Adrenal gland (tissue), 5 donors: Measurements from ENCODE around the gene RBPJL.

Experiments
- CTCF ChIP-seq, 6 experiments: fragments of 450-650 bp in 4 of 6; fragments of 200-600 bp in 2 of 6; sonication (generic) in 1 of 6; IDR thresholded peaks; 1 replicate in 5 of 6; 2 replicates in 1 of 6; pipeline versions ENCODE4 v1.5.1 to v1.8.0; 2016 to 2021; ENCODE audit warnings: antibody characterized with exemption in 6 of 6, mild to moderate bottlenecking in 2 of 6, moderate library complexity in 1 of 6
- POLR2A ChIP-seq, 2 donors: fragments of 450-650 bp; IDR thresholded peaks; one replicate each; pipeline ENCODE4 v1.6.1; 2017; ENCODE audit warnings: antibody characterized with exemption in 2 of 2, mild to moderate bottlenecking in 2 of 2, moderate library complexity in 1 of 2
- donor health status: DM: no; HTN: no; CAD: no.

GRCh38 chr20:45339799-45340198 lies 33.2 kb downstream of the RBPJL start:
- TF ChIP-seq CTCF (IDR thresholded peaks at IDR 0.05), result no peak
- no peak for TF ChIP-seq POLR2A (IDR thresholded peaks at IDR 0.05)
